K562 (cell line): ENCODE data around the gene STAB1. TPM values are rescaled to one million over a fixed set of nuclear protein-coding genes. Genes with fewer than 3 reads are reported as not detected.

Source experiments
- REST ChIP-seq, 2 experiments: fragments of 450-650 bp; formaldehyde crosslinking in 1 of 2; IDR thresholded peaks; 2 replicates each; pipeline versions ENCODE4 v1.4.0 to v1.6.1; 2014 to 2020; ENCODE audit warnings: mild to moderate bottlenecking in 2 of 2, borderline replicate concordance in 1 of 2, low read depth in 1 of 2
- polyA plus RNA-seq, 8 experiments: library from polyadenylated mRNA; depleted of rRNA in 4 of 8; stranded (reverse) in 5 of 8; unstranded in 3 of 8; fragments of >200 nt; fragmentation: Nextera tagmentation in 2 of 8; fragmentation: Illumina TruSeq in 1 of 8; extraction: Ambion mirVana in 2 of 8; extraction: Trizol in 1 of 8; gene quantifications; 2 replicates each; pipeline versions ENCODE4 v1.2.1 to v1.2.3, GENCODE V29; 2011 to 2014; ENCODE audit warnings: inconsistent platforms in 1 of 8, missing spikeins in 1 of 8
- total RNA-seq, 7 experiments: library from RNA; depleted of rRNA in 6 of 7; stranded (reverse); fragments of >200 nt in 6 of 7; fragmentation: Illumina TruSeq in 2 of 7; extraction: Trizol in 2 of 7; gene quantifications; 2 replicates each; pipeline versions ENCODE4 v1.2.1 to v1.2.3, GENCODE V29; 2011 to 2021; ENCODE audit warnings: low replicate concordance in 1 of 7

Gene STAB1
- total and polyA plus RNA-seq, 9 of the 15 experiments (the other 6 are each of a cell fraction or from before 2014, with no cell fraction given), result 0.20 to 3.9 (median 1.2) TPM

- TF ChIP-seq REST (IDR thresholded peaks at IDR 0.05; ENCODE audit: borderline replicate concordance) (no peak), REST (CRISPR knock-in tag; IDR thresholded peaks at IDR 0.05; ENCODE audit: low read depth) (no peak)
Measured at GRCh38 chr3:52480768-52481715, 14.1 kb upstream of the STAB1 start (continued).
